Hepatocyte (in vitro differentiated cells): ENCODE measurements around the gene SCAF4. TPM values are rescaled to one million over a fixed set of nuclear protein-coding genes. Genes with fewer than 3 reads are reported as not detected.

Source experiments
- DNase-seq: peaks from one replicate; pipeline ENCODE4 v3.0.0-alpha.2; 2016; ENCODE audit warnings: low spot score
- H2AFZ ChIP-seq: fragments of 200-600 bp; sonication (generic); 2 replicates; pipeline ENCODE4 v1.6.0; 2016; ENCODE audit warnings: antibody characterized with exemption, mild to moderate bottlenecking
- H3K27ac ChIP-seq: fragments of 200-600 bp; sonication (generic); 2 replicates; pipeline ENCODE4 v1.5.1; 2016; ENCODE audit warnings: mild to moderate bottlenecking
- H3K27me3 ChIP-seq: fragments of 200-600 bp; sonication (generic); 2 replicates; pipeline ENCODE4 v1.6.1; 2016
- H3K36me3 ChIP-seq: fragments of 200-600 bp; sonication (generic); replicated peaks from 2 replicates; pipeline ENCODE4 v1.5.1; 2016; ENCODE audit warnings: low read depth; ENCODE audit not compliant: insufficient read depth
- H3K4me1 ChIP-seq: fragments of 200-600 bp; sonication (generic); 2 replicates; pipeline ENCODE4 v1.5.1; 2016; ENCODE audit warnings: mild to moderate bottlenecking, moderate library complexity; ENCODE audit not compliant: insufficient read depth
- H3K4me2 ChIP-seq: fragments of 200-600 bp; sonication (generic); 2 replicates; pipeline ENCODE4 v1.6.0; 2016
- H3K4me3 ChIP-seq: fragments of 200-600 bp; sonication (generic); 2 replicates; pipeline ENCODE4 v1.5.1; 2016; ENCODE audit warnings: mild to moderate bottlenecking
- H3K79me2 ChIP-seq: fragments of 200-600 bp; sonication (generic); 2 replicates; pipeline ENCODE4 v1.6.0; 2017; ENCODE audit warnings: mild to moderate bottlenecking
- H3K9me2 ChIP-seq: fragments of 200-600 bp; sonication (generic); replicated peaks from 2 replicates; pipeline ENCODE4 v1.6.0; 2017; ENCODE audit warnings: mild to moderate bottlenecking; ENCODE audit not compliant: insufficient read depth
- H3K9me3 ChIP-seq: fragments of 200-600 bp; sonication (generic); 2 replicates; pipeline ENCODE4 v1.5.1; 2016; ENCODE audit warnings: low read depth, mild to moderate bottlenecking
- H4K20me1 ChIP-seq: fragments of 200-600 bp; sonication (generic); 2 replicates; pipeline ENCODE4 v1.6.0; 2016; ENCODE audit warnings: mild to moderate bottlenecking; ENCODE audit not compliant: insufficient read depth, poor library complexity, severe bottlenecking
- CTCF ChIP-seq: fragments of 200-600 bp; sonication (generic); IDR thresholded peaks from 2 replicates; pipeline ENCODE4 v1.5.1; 2016; ENCODE audit warnings: antibody characterized with exemption, mild to moderate bottlenecking; ENCODE audit not compliant: poor library complexity
- EZH2 ChIP-seq: fragments of 200-600 bp; sonication (generic); IDR thresholded peaks from 2 replicates; pipeline ENCODE4 v1.6.1; 2016; ENCODE audit warnings: antibody characterized with exemption, mild to moderate bottlenecking, borderline replicate concordance
- EZH2phosphoT487 ChIP-seq: fragments of 200-600 bp; sonication (generic); IDR thresholded peaks from one replicate; pipeline ENCODE4 v1.6.1; 2018; ENCODE audit warnings: antibody characterized with exemption, mild to moderate bottlenecking, low read depth, moderate library complexity; ENCODE audit not compliant: unreplicated experiment, severe bottlenecking
- WGBS: methylation state at CpG from one replicate; pipeline ENCODE4 v1.1.6; 2016; ENCODE audit warnings: low lambda C conversion rate; ENCODE audit errors: missing lambda C conversion rate; 5-methylcytosine and 5-hydroxymethylcytosine counted together
- polyA plus RNA-seq: library from polyadenylated mRNA; unstranded; fragments of >200 nt; fragmentation: Nextera tagmentation; extraction: Ambion mirVana; gene quantifications from 2 replicates; pipeline ENCODE4 v1.2.1, GENCODE V29; 2016
- total RNA-seq: library from RNA; depleted of rRNA; stranded (reverse); fragments of >200 nt; gene quantifications from 2 replicates; pipeline ENCODE4 v1.2.3, GENCODE V29; 2014

SCAF4 gene
- total and polyA plus RNA-seq, 2 experiments from 2014 or later, result 18.7 to 33.1 TPM

DNA sequence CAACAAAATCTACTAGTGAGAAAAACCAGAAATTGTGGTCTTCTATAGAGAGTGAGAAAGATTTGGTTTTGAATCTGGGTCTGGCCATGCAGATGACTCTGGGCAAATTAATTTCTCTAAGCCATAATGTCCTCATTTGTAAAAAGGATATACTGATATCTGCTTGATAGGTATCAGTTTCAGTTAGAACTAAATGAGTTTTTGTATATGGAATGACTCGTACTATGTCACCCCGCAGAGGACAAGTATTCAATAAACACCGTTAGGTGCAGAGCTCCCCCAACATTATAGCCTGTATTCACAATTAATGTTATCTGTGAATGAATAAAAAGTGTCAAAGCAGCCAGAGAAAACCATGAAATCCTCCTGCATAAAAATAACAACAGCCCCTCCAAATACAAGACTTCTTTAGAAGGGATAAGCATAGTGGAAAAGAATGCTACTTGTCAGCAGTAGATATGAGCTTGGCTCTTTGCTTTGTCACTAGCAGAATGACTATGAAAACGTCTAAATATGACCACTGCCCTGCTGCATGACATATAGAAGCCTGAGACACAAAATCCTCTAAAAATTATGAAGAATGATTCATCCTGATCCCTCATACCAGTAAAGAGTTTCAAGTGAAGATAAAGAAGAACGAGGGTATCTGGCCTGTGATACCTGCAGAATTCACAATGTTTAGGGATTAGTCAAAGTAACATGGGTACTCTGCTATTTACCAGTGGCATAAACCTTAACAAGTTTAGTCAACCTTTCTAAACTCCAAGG is 17.8 kb downstream of the SCAF4 start:
- no peak overlapping the region for H3K27ac ChIP-seq
- TF ChIP-seq EZH2, result no peak
- no peak for TF ChIP-seq EZH2phosphoT487
- TF ChIP-seq CTCF, result no peak
- no peak for DNase-seq
- no peaks in the 10 kb centered on the region for H3K4me1 ChIP-seq
- peaks cover 94% of the 10 kb centered on the region for H4K20me1 ChIP-seq
- H3K79me2 ChIP-seq, result peaks cover 100% of the 10 kb centered on the region
- no peak overlapping the region for H3K4me3 ChIP-seq
- WGBS, result 58% methylated on average over 5 of the region's 5 CpGs
- H3K36me3 ChIP-seq, result no peaks in the 10 kb centered on the region
- H3K9me3 ChIP-seq, result no peaks in the 10 kb centered on the region
- no peak overlapping the region for H2AFZ ChIP-seq
- no peak overlapping the region for H3K4me2 ChIP-seq
- no peaks in the 10 kb centered on the region for H3K9me2 ChIP-seq
- no peaks in the 10 kb centered on the region for H3K27me3 ChIP-seq

- no peak for DNase-seq
- 80% methylated on average over 3 of the region's 3 CpGs for WGBS
- Histone ChIP-seq H2AFZ (no peak overlapping the region), H3K4me1 (no peaks in the 10 kb centered on the region), H4K20me1 (peaks cover 95% of the 10 kb centered on the region), H3K36me3 (no peaks in the 10 kb centered on the region), H3K9me2 (no peaks in the 10 kb centered on the region), H3K79me2 (peaks cover 100% of the 10 kb centered on the region), H3K27ac (no peak overlapping the region), H3K27me3 (no peaks in the 10 kb centered on the region), H3K4me2 (no peak overlapping the region), H3K9me3 (no peaks in the 10 kb centered on the region), H3K4me3 (no peak overlapping the region)
- TF ChIP-seq CTCF, result no peak
- TF ChIP-seq EZH2, result no peak
- no peak for TF ChIP-seq EZH2phosphoT487
These were observed 18.8 kb downstream of the SCAF4 start for GRCh38 chr21:31713115-31713514.

DNA sequence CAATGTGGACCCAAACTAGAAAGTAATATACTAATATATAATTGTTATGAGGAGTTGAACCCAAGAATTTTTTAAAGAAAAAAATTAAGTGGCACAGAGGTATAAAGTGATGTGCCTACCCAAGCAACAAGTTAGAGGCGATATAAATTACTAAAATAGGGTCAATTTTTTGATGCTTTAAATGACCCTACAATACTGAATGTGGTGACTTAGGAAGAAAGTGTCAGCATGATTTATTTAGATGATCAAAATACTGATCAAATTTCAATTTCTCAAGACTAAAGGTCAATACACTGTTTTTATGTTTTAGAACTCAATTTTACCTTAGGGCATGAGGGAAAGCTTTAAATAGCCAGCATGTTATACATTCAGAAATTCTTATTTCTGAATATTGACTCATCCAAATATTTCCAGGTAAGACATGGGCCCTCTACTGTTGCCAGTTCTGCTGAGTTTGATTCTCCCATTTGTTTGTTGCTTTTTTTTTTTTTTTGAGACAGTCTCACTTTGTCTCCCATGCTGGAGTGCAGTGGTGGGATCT is 20.1 kb downstream of the SCAF4 start:
- peaks cover 3% of the 10 kb centered on the region for H3K4me1 ChIP-seq

More for the DNA sequence above, 20.1 kb downstream of the SCAF4 start:
- H3K27me3 ChIP-seq, result no peaks in the 10 kb centered on the region
- H3K27ac ChIP-seq, result no peak overlapping the region
- TF ChIP-seq CTCF (no peak), EZH2 (no peak), EZH2phosphoT487 (no peak)
- peaks cover 98% of the 10 kb centered on the region for H4K20me1 ChIP-seq
- no peak overlapping the region for H3K4me2 ChIP-seq
- H3K79me2 ChIP-seq, result peaks cover 100% of the 10 kb centered on the region
- no peak overlapping the region for H3K4me3 ChIP-seq
- no peaks in the 10 kb centered on the region for H3K9me2 ChIP-seq
- no peaks in the 10 kb centered on the region for H3K36me3 ChIP-seq
- WGBS, result 96% methylated on average over 1 of the region's 1 CpG
- no peak overlapping the region for H2AFZ ChIP-seq
- H3K9me3 ChIP-seq, result no peaks in the 10 kb centered on the region
- DNase-seq, result no peak
